ENCODE data around the gene CLEC11A. TPM values are rescaled to one million over a fixed set of nuclear protein-coding genes. Genes with fewer than 3 reads are reported as not detected.
A peak's percentile ranks its signal among the peaks of the same experiment; 100 is the strongest.

The CLEC11A gene
- total RNA-seq, 1 donor from 2014 or later = 4.0 TPM

DNA sequence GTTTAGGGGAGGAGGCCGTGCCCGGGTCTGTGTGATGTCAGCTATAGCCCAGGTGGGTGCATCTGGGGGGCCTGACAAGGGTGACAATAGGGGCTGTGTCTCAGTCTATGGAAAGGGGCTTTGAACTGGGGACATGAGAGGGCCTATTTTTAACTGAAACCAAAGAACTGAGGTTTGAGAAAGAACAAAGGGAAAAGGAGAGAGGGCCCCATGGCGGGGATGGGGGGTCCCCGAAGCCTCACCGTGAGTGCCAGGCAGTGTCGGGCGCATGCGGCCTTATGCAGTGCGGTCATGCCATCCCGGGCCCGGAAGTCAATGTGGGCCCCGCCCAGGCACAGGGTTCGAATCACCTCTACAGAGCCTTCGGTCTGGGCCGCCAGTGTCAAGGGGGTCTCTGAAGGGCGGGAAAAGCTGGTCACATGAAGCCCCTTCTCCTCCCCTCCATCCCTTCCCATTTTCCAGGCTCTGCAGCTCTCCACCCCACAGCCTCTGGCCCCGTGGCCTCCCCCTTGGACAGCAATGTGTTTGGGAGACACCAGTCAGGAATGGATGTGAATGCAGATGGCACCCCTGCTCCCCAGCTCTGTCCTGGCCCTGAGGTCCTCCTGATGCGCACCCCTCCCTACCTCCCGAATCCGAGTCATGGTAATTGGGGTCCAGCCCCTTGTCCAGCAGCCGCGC lies 9.5 kb upstream of the CLEC11A start:
- H3K36me3 Mint-ChIP-seq (ENCODE audit: unreplicated experiment) = no peaks in the 10 kb centered on the region
- H3K27ac Mint-ChIP-seq (ENCODE audit: unreplicated experiment) = no peak overlapping the region
- TF ChIP-seq, protein P1, sequence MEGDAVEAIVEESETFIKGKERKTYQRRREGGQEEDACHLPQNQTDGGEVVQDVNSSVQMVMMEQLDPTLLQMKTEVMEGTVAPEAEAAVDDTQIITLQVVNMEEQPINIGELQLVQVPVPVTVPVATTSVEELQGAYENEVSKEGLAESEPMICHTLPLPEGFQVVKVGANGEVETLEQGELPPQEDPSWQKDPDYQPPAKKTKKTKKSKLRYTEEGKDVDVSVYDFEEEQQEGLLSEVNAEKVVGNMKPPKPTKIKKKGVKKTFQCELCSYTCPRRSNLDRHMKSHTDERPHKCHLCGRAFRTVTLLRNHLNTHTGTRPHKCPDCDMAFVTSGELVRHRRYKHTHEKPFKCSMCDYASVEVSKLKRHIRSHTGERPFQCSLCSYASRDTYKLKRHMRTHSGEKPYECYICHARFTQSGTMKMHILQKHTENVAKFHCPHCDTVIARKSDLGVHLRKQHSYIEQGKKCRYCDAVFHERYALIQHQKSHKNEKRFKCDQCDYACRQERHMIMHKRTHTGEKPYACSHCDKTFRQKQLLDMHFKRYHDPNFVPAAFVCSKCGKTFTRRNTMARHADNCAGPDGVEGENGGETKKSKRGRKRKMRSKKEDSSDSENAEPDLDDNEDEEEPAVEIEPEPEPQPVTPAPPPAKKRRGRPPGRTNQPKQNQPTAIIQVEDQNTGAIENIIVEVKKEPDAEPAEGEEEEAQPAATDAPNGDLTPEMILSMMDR (IDR thresholded peaks at IDR 0.05; ENCODE audit: partially characterized antibody, unreplicated experiment) = no peak

DNA sequence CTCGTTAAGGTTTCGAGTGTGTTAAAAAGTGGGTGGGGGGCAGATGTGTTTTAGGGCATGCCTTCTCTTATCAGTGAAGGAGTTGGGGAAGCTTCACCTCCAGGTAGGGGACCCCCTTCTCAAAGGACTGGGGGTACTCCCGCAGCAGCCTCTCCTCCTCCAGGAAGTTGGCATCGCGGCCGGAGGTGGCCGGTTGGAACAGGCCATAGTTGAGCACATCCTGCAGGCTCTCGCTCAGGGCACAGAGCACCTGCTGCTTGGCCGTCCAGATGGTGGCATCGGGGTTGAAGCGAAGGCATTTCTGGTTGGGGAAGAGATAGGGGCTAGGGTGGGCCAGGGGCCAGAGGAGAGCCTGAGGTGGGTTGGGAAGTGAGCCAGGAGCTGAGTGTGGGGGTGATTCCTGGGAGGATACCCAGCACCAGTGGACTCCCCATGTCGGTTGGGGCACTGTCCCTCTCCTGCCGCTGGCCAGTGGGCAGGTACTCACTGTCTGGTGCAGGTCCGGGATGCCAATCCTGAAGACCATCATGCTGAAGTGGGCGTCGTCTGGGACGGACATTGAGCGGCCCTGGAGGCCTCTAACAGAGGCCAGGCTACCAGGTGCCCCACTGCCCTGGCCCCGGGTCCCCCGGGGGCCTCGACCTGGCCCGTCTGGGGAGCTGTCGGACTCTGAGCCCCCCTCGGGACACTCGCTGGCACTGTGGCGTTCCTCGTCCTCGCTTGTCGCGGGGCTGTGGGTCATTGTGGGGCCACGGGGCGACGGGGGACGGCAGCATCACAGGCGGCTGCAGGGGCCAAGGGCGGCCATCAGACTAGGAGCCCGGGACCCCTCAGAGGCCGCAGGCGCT lies 6.8 kb upstream of the CLEC11A start:
- Mint-ChIP-seq H3K27me3 (ENCODE audit: unreplicated experiment) (peaks cover 27% of the 10 kb centered on the region), H3K4me1 (ENCODE audit: low read depth, unreplicated experiment) (peaks cover 8% of the 10 kb centered on the region), H3K36me3 (ENCODE audit: unreplicated experiment) (no peaks in the 10 kb centered on the region), H3K27ac (ENCODE audit: unreplicated experiment) (no peak overlapping the region), H3K9me3 (ENCODE audit: unreplicated experiment) (peaks cover 3% of the 10 kb centered on the region), H3K4me3 (ENCODE audit: unreplicated experiment) (no peak overlapping the region)
- TF ChIP-seq, protein P1 (IDR thresholded peaks at IDR 0.05; ENCODE audit: partially characterized antibody, unreplicated experiment) = no peak
- no peak for DNase-seq

More for the DNA sequence above, 9.5 kb upstream of the CLEC11A start:
- no peak overlapping the region for H3K4me3 Mint-ChIP-seq (ENCODE audit: unreplicated experiment)
- no peak for DNase-seq
- peaks cover 22% of the 10 kb centered on the region for H3K27me3 Mint-ChIP-seq (ENCODE audit: unreplicated experiment)
- no peaks in the 10 kb centered on the region for H3K4me1 Mint-ChIP-seq (ENCODE audit: low read depth, unreplicated experiment)
- peaks cover 1% of the 10 kb centered on the region for H3K9me3 Mint-ChIP-seq (ENCODE audit: unreplicated experiment)

DNA sequence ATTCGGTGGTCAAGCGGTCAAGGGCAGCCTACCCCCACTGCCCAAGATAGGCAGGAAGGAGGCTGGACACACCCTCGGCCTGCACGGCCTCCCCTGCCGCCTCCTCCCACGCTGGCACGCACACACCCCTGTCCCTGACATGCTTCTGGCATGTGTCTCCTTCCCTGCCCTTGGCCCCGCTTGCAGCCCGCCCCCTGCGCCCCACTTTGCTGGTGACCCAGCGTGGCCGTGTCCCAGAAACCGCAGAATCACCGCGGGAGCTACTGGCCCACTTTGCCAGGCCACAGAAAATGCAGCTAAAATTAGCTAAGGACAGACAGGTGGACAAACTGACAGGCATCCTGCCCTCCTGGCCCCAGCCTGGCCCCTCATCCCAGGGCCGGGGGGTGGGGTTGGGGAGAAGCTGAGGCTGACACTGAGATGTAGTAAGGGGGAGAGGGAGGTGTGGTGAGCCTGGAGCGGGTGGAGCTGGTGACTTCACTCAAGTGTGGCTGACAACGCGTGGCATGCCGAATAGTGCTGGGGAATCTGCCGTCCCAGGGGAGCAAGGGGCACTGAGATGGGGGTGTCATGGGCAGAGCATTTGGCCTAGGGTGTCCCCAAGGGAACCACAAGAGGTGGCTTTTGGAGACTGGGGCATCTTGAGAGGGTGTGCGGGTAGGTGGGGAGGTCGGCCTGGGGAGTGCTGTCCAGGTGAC lies 6.0 kb upstream of the CLEC11A start:
- Mint-ChIP-seq H3K36me3 (ENCODE audit: unreplicated experiment) (no peaks in the 10 kb centered on the region), H3K9me3 (ENCODE audit: unreplicated experiment) (peaks cover 6% of the 10 kb centered on the region), H3K27me3 (ENCODE audit: unreplicated experiment) (peaks cover 29% of the 10 kb centered on the region), H3K4me1 (ENCODE audit: low read depth, unreplicated experiment) (peaks cover 8% of the 10 kb centered on the region), H3K27ac (ENCODE audit: unreplicated experiment) (peak overlapping the region; percentile 22), H3K4me3 (ENCODE audit: unreplicated experiment) (peak overlapping the region; percentile 34)
- no peak for DNase-seq
- TF ChIP-seq, protein P1 (IDR thresholded peaks at IDR 0.05; ENCODE audit: partially characterized antibody, unreplicated experiment) = no peak

DNA sequence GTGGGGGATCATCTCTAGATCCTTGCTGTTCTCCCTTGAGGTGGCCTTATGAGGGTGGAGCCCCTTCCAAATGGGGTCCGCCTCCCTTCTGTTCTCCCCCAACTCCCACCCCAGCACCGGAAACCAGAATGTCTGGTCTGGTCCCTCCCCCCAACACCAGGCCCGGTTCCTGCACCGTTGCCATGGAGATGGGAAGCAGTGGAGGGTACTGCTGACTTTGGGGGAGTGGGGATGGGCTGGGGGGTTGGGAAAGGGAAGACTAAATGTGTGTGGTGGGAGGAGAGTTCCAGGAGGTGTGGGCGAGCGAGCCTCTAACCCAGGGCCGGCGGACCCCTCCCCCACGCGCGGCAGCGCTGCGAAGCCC lies 5.3 kb upstream of the CLEC11A start:
- H3K27ac Mint-ChIP-seq (ENCODE audit: unreplicated experiment) = peak overlapping the region; percentile 22
- H3K4me1 Mint-ChIP-seq (ENCODE audit: low read depth, unreplicated experiment) = peaks cover 9% of the 10 kb centered on the region
- DNase-seq = no peak
- H3K9me3 Mint-ChIP-seq (ENCODE audit: unreplicated experiment) = peaks cover 6% of the 10 kb centered on the region
- no peaks in the 10 kb centered on the region for H3K36me3 Mint-ChIP-seq (ENCODE audit: unreplicated experiment)
- H3K27me3 Mint-ChIP-seq (ENCODE audit: unreplicated experiment) = peaks cover 29% of the 10 kb centered on the region
- TF ChIP-seq, protein P1 (IDR thresholded peaks at IDR 0.05; ENCODE audit: partially characterized antibody, unreplicated experiment) = no peak
- no peak overlapping the region for H3K4me3 Mint-ChIP-seq (ENCODE audit: unreplicated experiment)
